Sigmoid colon (tissue), 7 donors: ENCODE results near the gene WNT9A. TPM values are rescaled to one million over a fixed set of nuclear protein-coding genes. Genes with fewer than 3 reads are reported as not detected.
A peak's percentile ranks its signal among the peaks of the same experiment; 100 is the strongest.

Source experiments
- DNase-seq: peaks from one replicate; pipeline ENCODE4 v3.0.0-alpha.2; 2019
- H3K27ac ChIP-seq, 4 donors: fragments of 200-600 bp; sonication (generic); one replicate each; pipeline ENCODE4 v1.5.1; 2016 to 2019; ENCODE audit warnings: mild to moderate bottlenecking in 1 of 4
- H3K27me3 ChIP-seq, 3 donors: fragments of 200-600 bp; sonication (generic); one replicate each; pipeline ENCODE4 v1.5.1; 2019; ENCODE audit warnings: mild to moderate bottlenecking in 1 of 3
- H3K36me3 ChIP-seq, 4 donors: fragments of 200-600 bp; sonication (generic); one replicate each; pipeline ENCODE4 v1.5.1; 2016 to 2019
- H3K4me1 ChIP-seq, 4 donors: fragments of 200-600 bp; sonication (generic); one replicate each; pipeline ENCODE4 v1.5.1; 2017 to 2019
- H3K4me3 ChIP-seq, 4 donors: fragments of 200-600 bp; sonication (generic); one replicate each; pipeline ENCODE4 v1.5.1; 2017 to 2019; ENCODE audit warnings: mild to moderate bottlenecking in 2 of 4, moderate library complexity in 1 of 4
- H3K9me3 ChIP-seq, 4 donors: fragments of 200-600 bp in 3 of 4; sonication (generic) in 3 of 4; one replicate each; pipeline versions ENCODE4 v1.5.1 to v1.6.1; 2013 to 2019
- EP300 ChIP-seq, 4 donors: sonication (generic); formaldehyde crosslinking; IDR thresholded peaks; one replicate each; pipeline ENCODE4 v1.6.1; 2017; ENCODE audit warnings: antibody characterized with exemption in 4 of 4
- POLR2A ChIP-seq, 2 donors: fragments of 450-650 bp; IDR thresholded peaks; one replicate each; pipeline ENCODE4 v1.6.1; 2016; ENCODE audit warnings: antibody characterized with exemption in 2 of 2, mild to moderate bottlenecking in 2 of 2, moderate library complexity in 2 of 2
- POLR2AphosphoS5 ChIP-seq, 4 donors: sonication (generic); formaldehyde crosslinking; IDR thresholded peaks; one replicate each; pipeline ENCODE4 v1.6.1; 2017; ENCODE audit warnings: antibody characterized with exemption in 4 of 4
- WGBS, 2 donors: extraction: QIAGEN DNeasy Blood & Tissue Kit; methylation state at CpG; one replicate each; pipeline ENCODE4 v1.1.7; 2013; 5-methylcytosine and 5-hydroxymethylcytosine counted together
- intact Hi-C: fragments of 100-400 bp; cut with DNase I; formaldehyde crosslinking; loops from one replicate; pipeline ENCODE4 v1.15.1; 2023
- polyA plus RNA-seq, 3 donors: library from polyadenylated mRNA; stranded (reverse); fragments of 200-250 nt; gene quantifications; one replicate each; pipeline ENCODE4 v1.2.3, GENCODE V29; 2013
- total RNA-seq, 4 donors: library from RNA; depleted of rRNA; stranded (reverse); fragments of >200 nt; gene quantifications; one replicate each; pipeline ENCODE4 v1.1.0, GENCODE V29; 2016
- TF ChIP-seq, protein P1 (sequence below), 4 experiments: fragments of 450-650 bp in 3 of 4; fragments of 200-600 bp in 1 of 4; IDR thresholded peaks; one replicate each; pipeline ENCODE4 v1.5.1; 2016 to 2019; ENCODE audit warnings: antibody characterized with exemption in 4 of 4, mild to moderate bottlenecking in 3 of 4, moderate library complexity in 2 of 4
- donor health status: healthy with polysubstance abuse.
- donor health status: Bipolar disorder and iron deficiency.
- donor health status: healthy.

The WNT9A gene
- total and polyA plus RNA-seq, 7 donors = 0.23 to 25.5 (median 6.4) TPM

DNA sequence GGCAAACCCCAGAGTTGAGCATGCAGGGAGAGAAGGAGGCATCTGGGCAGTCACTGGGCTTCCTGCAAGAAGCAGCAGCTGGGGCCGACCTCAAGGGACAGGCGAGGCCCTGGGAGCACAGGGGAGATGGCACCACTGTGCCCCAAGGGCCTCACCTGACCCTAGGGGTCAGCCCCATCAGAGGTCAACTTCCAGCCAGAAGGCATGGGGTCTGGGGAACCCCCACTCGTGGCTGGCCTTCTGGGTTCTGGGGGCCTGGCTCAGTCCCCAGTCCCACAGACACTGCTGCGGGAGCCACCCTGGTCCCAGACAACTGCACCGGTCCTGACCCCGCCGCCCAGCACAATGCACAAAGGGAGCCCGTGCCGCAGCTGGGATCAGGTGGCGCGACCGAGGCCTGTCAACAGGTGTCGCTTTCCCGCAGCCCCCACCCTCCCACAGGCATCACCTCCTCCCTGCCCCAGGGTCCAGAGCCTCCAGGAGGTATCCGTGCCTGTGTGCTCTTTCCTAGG is 6.2 kb downstream of the WNT9A start:
- Histone ChIP-seq H3K36me3 (no peaks in the 10 kb centered on the region), H3K4me3 (peak overlapping the region in 2 of 4 donors; percentile 23 to 39), H3K4me1 (peaks cover 7 to 80% (median 78%) of the 10 kb centered on the region in 4 donors), H3K9me3 (no peaks in the 10 kb centered on the region), H3K27me3 (no peaks in the 10 kb centered on the region), H3K27ac (peak overlapping the region in 2 of 4 donors; percentile 91 to 97)
- peak; percentile 70 for DNase-seq
- intact Hi-C loops = loop anchor here (1.0 kb wide), 1 partner anchor 53 kb away; no protein-coding TSS in a partner anchor
- TF ChIP-seq, protein P1, sequence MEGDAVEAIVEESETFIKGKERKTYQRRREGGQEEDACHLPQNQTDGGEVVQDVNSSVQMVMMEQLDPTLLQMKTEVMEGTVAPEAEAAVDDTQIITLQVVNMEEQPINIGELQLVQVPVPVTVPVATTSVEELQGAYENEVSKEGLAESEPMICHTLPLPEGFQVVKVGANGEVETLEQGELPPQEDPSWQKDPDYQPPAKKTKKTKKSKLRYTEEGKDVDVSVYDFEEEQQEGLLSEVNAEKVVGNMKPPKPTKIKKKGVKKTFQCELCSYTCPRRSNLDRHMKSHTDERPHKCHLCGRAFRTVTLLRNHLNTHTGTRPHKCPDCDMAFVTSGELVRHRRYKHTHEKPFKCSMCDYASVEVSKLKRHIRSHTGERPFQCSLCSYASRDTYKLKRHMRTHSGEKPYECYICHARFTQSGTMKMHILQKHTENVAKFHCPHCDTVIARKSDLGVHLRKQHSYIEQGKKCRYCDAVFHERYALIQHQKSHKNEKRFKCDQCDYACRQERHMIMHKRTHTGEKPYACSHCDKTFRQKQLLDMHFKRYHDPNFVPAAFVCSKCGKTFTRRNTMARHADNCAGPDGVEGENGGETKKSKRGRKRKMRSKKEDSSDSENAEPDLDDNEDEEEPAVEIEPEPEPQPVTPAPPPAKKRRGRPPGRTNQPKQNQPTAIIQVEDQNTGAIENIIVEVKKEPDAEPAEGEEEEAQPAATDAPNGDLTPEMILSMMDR (IDR thresholded peaks at IDR 0.05) = no peak
- no peak for TF ChIP-seq POLR2AphosphoS5 (IDR thresholded peaks at IDR 0.05)
- no peak for TF ChIP-seq EP300 (IDR thresholded peaks at IDR 0.05)
- no peak for TF ChIP-seq POLR2A (IDR thresholded peaks at IDR 0.05)
- WGBS, 2 donors = 79 to 84% methylated on average over 15 of the region's 15 CpGs

DNA sequence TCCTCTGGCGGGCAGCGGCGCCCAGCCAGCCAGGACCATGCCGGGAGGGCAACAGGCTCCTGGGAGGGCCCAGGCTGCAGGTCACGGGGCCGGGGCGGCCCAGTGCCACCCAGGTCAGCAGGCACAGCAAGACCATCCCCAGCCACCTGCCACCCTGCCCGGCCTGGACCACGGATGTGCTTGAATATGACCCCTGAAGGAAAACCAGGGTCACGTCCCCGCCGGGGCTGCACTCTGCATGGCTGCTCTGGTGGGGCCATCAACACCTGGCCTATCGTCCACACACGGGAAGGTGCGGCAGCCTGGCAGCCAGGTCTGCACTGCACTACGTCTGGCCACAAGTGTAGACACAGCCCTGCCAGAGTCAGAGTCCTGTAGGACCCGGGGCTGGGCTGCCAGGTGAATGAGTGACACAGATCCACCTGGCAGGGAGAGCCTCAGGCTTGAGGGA is 6.9 kb downstream of the WNT9A start:
- WGBS, 2 donors = 90 to 94% methylated on average over 17 of the region's 17 CpGs
- no peaks in the 10 kb centered on the region for H3K36me3 ChIP-seq
- TF ChIP-seq POLR2AphosphoS5 (IDR thresholded peaks at IDR 0.05) (no peak), EP300 (IDR thresholded peaks at IDR 0.05) (no peak), POLR2A (IDR thresholded peaks at IDR 0.05) (no peak)
- TF ChIP-seq, protein P1 (IDR thresholded peaks at IDR 0.05) = no peak
- H3K27ac ChIP-seq = peak overlapping the region in 2 of 4 donors; percentile 91 to 97
- DNase-seq = peak; percentile 73
- intact Hi-C loops = no loop called here
- H3K9me3 ChIP-seq = no peaks in the 10 kb centered on the region
- H3K4me1 ChIP-seq = peaks cover 7 to 72% (median 71%) of the 10 kb centered on the region in 4 donors
- no peaks in the 10 kb centered on the region for H3K27me3 ChIP-seq
- H3K4me3 ChIP-seq = no peak overlapping the region

DNA sequence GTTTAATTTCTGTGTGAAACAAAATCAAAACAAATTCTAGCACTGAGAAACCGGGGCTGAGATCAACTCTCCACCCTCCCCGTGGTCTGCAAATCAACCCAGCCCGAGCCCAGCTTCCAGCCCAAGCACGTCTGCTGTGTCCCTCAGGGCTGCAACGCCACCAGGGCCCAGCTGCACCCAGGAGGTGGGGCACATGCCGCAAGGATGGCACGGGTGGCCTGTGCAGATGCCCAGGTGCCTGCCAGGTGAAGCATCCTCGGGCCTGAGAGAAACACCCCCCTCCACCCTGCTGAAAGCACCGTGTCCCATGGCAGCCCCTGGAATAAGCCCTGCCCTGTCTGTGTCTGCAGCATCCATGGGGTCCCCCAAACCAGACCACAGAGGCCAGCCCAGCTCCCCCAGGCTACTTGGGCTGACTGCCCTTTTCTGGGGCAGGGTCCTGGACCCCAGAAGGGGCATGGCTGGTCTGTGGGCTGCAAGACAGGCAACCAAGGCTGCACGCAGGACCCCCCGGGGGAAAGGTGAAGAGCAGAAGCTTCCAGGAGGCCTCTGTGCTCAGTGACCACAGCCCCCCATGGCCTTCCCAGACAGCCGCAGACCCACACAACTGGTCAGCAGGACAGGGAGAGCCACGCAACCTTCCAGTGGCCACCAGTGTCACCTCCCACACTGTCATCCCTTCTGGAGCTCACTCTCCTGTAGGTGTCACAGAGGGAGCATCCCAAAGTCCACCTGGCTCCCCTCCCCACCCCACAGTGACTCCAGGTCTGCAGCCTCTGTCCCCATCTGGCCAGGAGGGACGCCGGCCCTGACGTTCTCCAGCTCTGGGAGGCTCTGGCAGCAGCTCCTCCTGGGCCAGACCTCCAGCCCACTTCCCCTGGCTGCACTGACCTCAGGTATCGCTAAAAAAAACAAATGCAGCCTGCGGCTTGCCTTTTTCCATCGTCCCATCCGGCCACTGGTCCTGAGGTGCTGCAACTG is 7.7 kb downstream of the WNT9A start:
- intact Hi-C loops = no loop called here
- Histone ChIP-seq H3K27ac (peak overlapping the region in 1 of 4 donors; percentile 5), H3K4me3 (no peak overlapping the region), H3K36me3 (no peaks in the 10 kb centered on the region), H3K9me3 (no peaks in the 10 kb centered on the region), H3K4me1 (peaks cover 3 to 72% (median 64%) of the 10 kb centered on the region in 4 donors), H3K27me3 (no peaks in the 10 kb centered on the region)
- DNase-seq = peak; percentile 64
- WGBS, 2 donors = 83 to 84% methylated on average over 20 of the region's 20 CpGs
- TF ChIP-seq, protein P1 (IDR thresholded peaks at IDR 0.05) = no peak
- no peak for TF ChIP-seq POLR2AphosphoS5 (IDR thresholded peaks at IDR 0.05)
- no peak for TF ChIP-seq POLR2A (IDR thresholded peaks at IDR 0.05)
- TF ChIP-seq EP300 (IDR thresholded peaks at IDR 0.05) = no peak

DNA sequence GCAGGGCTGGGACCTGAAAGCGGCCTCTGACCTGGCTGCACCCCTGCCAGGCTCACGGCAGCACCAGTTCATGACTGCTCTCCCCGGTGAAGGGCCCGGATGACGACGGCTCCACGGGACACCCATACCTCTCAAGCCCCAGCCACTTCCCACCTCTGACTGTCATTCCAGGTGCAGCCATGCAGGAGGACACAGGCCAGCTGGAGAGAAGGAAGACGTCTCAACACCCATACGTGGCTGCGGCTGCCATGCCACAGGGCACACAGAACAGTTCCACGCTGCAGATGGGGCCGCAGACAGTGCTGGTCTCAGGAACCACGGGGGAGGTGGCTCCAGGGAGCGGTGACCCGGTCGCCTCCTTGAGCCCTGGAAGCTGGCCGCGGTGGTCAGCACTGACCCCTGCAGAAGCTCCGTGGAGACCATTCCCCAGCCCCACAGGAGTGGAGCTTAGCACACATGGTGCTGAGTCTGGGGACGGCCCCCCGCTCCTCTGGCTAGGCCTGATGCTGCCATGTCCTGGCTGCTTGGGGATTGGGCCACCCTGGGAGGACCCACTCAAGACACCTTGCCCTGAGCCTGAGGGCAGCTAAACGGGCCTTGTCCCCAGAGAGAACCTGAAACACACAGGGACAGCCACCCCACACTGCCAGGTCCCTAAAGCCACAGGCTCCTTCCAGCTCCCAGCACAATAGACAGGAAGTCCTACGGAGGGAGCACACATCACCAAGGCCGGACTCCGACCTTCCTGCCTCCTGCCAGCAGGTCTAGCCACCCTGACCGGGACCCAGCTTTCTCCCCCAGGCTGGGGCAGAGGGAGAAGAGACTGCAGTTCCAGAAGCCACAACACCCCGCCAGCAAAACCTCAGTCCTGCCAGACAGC is 8.6 kb downstream of the WNT9A start:
- intact Hi-C loops = no loop called here
- peak; percentile 64 for DNase-seq
- no peaks in the 10 kb centered on the region for H3K36me3 ChIP-seq
- peak overlapping the region in 1 of 4 donors; percentile 5 for H3K27ac ChIP-seq
- 83 to 88% methylated on average over 27 of the region's 27 CpGs for WGBS, 2 donors
- H3K4me3 ChIP-seq = no peak overlapping the region
- TF ChIP-seq POLR2AphosphoS5 (IDR thresholded peaks at IDR 0.05) (no peak), POLR2A (IDR thresholded peaks at IDR 0.05) (no peak), EP300 (IDR thresholded peaks at IDR 0.05) (no peak)
- TF ChIP-seq, protein P1 (IDR thresholded peaks at IDR 0.05) = no peak
- H3K4me1 ChIP-seq = peaks cover 3 to 73% (median 65%) of the 10 kb centered on the region in 4 donors
- H3K9me3 ChIP-seq = no peaks in the 10 kb centered on the region
- H3K27me3 ChIP-seq = no peaks in the 10 kb centered on the region
